AG09319 (cell line): Measurements from ENCODE around the gene UFD1.

ENCODE experiments used
- DNase-seq: peaks from one replicate; pipeline ENCODE4 v3.0.0-alpha.2; 2010; ENCODE audit warnings: low read depth; ENCODE audit errors: extremely low read depth
- CTCF ChIP-seq: IDR thresholded peaks from 2 replicates; pipeline ENCODE4 v1.5.1; 2011; ENCODE audit warnings: low read depth, mild to moderate bottlenecking, inconsistent platforms, low read length, moderate library complexity

The UFD1 gene

GRCh38 chr22:19499236-19499879 is 20.4 kb upstream of the UFD1 start:
- TF ChIP-seq CTCF, result no peak
- no peak for DNase-seq

- TF ChIP-seq CTCF, result no peak
- DNase-seq, result no peak
Observed at GRCh38 chr22:19498866-19499190, 19.8 kb upstream of the UFD1 start.

- TF ChIP-seq CTCF, result no peak
Observed at GRCh38 chr22:19498154-19498865, 19.3 kb upstream of the UFD1 start.

GRCh38 chr22:19497245-19497644 is 18.3 kb upstream of the UFD1 start:
- DNase-seq, result no peak
- no peak for TF ChIP-seq CTCF

More at GRCh38 chr22:19498154-19498865, 19.3 kb upstream of the UFD1 start:
- no peak for DNase-seq

- DNase-seq, result no peak
- TF ChIP-seq CTCF, result no peak
Observed at GRCh38 chr22:19496324-19496630, 17.3 kb upstream of the UFD1 start.

- TF ChIP-seq CTCF, result peak; percentile 9
- DNase-seq, result no peak
Observed at GRCh38 chr22:19495562-19496323, 16.8 kb upstream of the UFD1 start.

- no peak for TF ChIP-seq CTCF
- DNase-seq, result no peak
Observed at GRCh38 chr22:19494676-19495173, 15.7 kb upstream of the UFD1 start.
